COLO668 (cell line): ENCODE data around the gene CDC45.

ENCODE experiments used
- DNase-seq: peaks from one replicate; lab custom pipeline; 2025; ENCODE audit not compliant: unreplicated experiment; lab: John Stamatoyannopoulos, UW

The CDC45 gene

DNA sequence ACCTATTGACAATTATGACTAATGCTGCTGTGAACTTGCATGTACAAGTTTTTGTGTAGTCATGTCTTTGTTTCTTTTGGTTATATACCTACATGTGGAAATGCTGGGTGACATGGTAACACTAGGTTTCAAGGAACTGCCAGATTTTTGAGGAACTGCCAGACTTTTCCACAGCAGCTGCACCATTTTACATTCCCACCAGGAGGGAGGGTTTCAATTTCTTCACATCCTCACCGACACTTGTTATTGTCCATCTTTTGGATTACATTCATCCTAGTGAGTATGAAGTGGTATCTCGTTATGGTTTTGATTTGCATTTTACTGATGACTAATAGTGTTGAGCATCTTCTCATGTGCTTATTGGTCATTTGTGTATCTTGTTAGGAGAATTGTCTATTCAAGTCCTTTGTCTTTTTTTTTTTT is 31.2 kb downstream of the CDC45 start:
- no peak for DNase-seq

DNA sequence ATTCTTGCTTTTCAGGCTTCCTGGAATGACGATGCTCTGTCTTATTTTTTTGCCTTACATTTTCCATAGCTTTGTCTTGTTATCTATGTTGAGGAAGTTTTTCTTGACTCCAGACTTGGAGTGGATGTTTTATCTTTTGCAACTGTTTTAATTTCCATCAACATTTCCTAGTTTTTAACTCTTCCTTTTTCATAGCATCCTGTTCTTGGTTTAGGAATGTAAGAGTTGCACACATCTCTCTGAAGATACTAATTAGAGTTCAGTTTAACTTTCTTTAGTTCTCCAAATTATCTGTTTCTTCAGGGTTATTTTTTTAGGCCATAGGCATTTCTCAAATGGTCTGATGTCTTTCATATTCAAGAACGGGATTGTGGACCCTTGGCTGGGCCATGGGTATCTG is 34.1 kb downstream of the CDC45 start:
- no peak for DNase-seq

DNA sequence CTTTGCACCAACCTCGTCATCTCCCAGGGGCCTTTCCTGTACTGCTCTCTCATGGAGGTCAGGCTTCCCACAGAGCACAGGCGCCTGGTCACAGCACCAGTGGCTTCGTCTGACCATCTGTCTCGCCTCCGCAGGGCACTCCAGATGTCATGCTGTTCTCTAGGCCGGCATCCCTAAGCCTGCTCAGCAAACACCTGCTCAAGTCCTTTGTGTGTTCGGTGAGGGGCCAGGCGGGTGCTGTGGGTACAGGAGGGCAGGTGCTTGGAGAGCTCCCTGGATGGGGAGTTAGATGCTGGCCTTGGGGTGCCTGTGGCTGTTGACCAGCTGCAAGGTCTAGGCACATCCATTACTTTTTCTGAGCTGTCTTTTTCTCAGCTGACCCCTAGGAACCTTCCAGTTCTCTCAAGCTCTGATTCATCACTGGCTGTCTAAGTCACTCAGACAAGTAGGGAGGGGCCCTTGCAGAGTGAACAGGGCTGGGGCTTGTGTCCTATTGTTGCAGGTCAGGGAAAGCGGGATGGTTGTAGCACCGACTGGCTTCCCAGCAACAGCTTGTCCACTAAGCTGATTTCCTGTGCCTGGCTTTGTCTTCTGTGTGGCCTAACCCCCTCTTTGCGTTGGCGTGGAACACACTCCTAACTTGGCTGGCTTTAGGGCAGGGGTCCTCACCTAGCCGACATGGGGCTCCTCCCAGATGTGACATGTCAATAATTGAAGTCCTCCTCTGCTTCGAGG is 35.3 kb downstream of the CDC45 start:
- DNase-seq = peak; percentile 87

DNA sequence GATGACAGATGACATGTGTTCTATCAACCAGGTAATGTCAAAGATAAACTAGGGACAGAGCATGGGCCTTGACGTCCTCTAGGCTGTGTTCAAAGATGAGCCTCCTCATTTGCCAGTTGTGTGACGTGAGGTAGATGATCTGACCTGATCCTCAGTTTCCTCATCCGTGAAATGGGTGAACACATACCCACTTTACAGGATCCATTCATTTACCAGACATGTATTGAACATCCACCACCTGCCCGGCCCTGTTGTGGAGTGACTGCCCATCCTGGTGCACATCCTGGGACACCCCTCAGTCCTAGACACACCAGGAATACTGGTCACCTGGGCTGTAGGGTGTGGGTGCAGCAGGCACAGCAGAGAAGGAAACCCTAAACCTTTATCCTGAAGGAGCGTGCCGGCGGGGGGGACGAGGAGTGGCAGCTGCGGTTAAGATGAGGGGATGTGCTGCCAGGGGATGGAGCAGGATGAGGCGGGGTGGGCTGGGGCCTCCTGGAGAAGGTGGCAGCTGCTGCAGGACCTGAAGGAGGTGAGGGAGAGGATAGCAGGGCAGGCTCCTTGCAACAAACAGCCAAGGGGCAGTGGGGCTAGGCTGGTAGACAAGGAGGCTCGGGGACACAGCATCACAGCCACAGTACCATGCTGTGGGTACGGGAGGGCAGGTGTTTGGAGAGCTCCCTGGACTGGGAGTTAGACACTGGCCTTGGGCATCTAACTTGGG is 36.1 kb downstream of the CDC45 start:
- no peak for DNase-seq

DNA sequence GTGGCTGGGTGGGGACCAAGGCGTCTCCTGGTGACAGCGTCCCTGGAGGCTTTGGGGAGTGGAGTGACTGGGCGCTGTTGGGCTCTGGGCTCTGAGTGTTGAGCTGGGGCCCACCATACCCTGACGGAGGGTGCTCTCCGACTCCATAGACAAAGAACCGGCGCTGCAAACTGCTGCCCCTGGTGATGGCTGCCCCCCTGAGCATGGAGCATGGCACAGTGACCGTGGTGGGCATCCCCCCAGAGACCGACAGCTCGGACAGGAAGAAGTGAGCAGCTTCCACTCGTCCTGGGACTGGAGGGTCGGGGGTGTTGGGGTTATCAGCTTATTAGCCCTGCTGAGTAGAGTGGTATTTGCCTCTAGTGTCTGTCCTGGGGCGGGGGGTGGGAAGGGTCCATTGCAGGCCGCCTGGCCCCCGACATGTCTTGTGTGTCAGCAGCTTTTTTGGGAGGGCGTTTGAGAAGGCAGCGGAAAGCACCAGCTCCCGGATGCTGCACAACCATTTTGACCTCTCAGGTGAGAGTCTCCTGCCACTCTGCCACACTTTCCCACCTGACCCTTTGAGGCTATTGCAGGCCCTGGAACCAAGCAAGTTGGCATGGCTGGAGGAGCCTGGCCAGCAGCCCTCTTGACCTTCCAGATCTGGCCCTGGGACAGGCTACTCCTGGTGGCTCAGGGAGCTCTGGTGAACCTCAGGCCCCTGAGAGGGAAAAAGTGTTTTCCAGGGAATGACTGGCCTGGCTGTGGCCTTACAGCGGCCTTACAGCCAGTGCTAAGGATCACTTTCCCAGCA is 36.9 kb downstream of the CDC45 start:
- no peak for DNase-seq

DNA sequence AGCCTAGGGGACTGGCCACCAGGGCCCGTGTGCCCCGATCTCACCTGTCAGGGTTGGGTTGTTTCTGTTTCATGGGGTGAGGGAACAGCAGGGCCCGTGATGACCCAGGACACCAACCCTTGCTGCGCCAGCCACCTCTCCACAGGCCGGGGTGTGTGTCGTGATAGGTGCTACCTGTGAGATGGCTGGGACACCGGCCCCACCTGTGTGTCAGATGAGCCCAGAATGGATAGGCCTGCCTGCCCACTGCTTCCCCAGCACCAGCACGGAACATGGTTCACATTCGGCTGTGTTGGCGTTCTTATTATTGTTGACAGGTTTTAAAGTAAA is 37.4 kb downstream of the CDC45 start:
- no peak for DNase-seq

DNA sequence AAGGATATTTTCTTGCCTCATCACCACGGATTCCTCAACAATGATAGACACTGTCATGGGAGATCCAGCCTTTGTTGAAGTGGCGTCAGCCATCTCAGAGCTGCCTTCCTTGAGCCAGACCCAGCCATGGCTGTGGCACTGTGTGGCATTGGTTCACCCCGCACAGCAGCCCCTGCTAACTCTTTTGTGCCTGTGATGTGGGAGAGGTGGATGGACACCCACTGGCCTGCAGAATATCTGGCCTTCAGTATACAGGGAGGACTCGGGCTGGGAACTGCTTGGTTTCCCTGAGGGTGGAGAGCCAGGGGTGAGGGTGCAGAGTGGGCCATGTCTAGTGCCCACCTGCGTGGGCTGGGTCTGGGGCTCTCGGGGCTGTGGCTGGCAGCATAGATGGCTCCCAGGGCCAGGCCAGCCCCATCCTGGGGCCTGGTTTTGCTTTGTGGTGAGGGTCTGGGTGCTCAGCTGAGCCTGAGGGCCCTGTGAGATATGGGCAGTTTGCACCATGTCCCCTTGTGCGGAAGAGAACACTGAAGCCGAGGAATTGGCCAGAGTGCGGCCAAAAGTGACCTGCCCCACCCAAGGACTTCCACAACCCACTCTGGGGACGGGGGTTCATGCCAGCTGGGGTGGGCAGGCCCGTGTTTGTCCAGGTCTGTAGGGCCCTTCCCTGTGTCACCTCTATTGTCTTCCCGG is 38.3 kb downstream of the CDC45 start:
- no peak for DNase-seq

DNA sequence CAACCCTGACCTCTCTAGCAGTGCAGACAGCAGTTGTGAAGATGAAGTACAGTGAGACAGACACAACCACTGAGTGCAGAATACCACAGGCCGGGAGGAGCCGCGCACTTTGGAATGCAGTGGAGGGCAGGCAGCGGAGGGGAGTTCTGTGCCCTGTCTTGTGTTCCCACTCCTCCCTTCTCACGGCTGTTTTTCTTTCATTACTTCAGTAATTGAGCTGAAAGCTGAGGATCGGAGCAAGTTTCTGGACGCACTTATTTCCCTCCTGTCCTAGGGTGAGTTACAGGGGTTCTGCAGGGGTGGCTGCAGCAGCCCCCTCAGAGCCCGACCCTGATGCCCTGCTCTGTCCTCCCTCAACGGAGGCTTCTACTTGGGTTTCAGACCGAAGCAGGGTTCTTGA is 38.9 kb downstream of the CDC45 start:
- DNase-seq = no peak

DNA sequence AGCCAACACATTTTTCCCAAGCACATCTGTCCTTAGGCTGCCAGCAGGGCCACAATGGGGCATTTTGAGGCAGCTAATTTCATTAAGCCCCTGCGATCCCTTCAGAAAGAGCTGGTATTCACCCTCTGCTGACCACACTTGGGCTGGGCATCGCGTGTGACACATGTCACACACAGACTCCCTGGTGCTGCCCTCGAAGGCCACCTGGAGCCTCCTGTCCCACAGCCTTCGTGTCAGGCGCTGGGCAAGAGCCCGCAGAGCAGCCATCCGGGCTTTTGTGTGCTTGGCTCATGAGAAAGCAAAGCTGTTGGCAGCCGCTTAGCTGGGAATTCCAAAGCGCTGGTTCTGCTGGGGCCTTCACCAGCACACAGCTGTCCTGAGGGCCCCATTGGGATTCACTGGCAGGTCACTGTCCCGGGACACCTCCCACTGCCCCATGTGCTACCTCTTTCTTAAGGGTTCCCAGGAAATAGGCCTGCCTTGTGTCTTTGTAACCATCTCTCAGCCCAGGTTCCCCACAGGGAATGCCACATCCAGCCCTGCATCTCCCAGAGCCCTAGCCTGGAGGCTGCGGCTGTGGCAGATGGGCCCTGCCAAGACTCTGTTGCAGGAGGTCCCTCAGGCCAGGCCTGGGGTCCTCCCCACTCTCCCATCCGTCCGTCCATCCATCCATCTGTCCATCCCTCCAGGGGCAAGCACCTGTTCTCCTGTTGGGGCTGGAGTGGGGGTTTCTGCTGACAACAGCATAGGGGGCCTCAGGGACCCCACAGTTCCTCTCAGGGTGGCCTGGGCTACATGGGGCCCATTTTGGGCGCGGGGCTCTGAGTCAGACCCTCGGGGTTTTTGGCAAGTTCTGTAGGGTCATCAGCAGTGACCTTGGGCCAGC is 39.6 kb downstream of the CDC45 start:
- no peak for DNase-seq

DNA sequence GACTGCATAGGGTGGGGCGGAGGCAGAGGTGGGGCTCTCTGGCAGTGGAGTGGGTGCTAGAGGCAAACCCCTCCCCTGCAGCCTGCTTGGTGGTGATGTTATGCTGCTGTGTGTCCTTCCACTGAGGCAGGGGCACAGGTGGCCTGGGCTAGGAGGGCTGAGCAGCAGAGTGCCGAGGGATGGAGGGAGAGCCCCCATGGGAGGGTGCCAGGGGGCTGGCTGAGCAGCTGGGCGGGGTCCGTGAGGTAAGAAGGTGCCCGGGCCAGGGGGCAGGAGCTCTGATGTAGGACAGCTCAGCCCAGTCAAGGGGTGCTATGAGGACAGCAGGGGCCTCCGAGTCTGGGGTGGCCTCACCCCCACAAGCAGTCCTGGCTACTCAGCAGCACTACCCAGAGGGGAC is 40.3 kb downstream of the CDC45 start:
- DNase-seq = no peak

DNA sequence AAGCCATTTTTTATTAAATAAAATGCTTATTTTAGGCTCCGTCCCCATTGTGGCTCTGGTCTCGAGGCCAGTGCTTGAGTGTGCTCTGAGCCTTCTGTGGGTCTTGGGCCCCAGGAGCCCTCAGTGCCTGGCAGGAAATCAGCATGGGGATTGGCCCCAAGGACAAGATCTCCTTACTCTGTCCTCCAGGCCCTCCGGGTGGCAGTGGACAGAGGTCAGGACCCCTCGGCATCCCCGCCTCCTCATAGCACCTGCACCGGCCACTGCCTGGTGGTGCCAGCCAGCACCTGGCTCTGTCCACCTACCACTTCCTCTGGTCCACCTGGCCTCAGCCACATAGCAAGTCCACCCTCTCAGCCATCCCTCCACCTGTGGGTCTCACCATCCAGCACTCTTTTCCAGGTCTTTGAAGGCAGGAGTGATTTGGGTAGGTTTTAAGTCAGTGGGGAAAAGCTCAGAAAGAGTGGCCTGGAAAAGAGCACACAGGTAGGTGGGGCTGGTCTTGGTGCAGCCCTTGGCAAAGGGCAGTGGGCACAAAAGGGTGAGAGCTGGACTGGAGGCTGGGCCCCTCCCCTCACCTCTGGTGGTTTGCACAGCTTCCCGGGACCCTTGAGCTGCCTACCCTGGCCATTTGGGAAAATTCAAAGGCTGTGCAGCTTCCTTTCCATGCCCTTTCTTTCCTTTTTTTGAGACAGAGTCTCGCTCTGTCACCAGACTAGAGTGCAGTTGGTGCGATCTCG is 41.0 kb downstream of the CDC45 start:
- DNase-seq = no peak

DNA sequence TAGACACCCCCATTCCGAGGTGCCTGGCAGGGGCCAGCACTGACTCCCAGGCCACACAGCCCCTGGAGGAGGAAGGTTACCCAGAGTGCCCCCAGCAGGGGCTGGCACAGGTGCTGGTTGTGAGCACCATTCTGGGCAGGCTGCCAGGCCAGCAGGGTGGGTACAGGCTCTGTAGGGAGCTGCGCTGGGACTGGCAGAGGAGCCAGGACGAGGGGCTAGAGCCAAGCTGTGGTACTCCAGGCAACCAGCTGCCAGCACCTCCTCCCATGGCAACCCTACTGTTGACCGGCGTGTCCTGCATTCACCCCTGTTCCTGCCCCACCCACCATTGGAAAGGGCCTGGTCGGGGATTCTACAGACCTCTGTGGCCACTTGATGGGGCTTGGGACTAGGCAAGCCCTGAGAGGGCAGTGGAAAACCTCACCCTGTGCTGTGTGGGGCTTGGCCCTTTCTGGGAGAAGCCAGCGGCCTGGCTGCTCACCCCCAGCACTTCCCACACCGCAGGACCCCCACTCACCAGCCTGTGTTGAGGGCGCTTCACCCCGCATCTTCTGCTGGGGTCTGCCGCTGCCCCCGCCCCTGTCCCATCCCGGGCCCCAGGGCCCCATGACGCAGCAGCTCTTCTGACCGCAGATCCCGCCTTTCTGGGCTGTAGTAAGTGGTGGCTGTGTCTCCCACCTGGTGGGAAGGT is 42.6 kb downstream of the CDC45 start:
- DNase-seq = peak; percentile 61

DNA sequence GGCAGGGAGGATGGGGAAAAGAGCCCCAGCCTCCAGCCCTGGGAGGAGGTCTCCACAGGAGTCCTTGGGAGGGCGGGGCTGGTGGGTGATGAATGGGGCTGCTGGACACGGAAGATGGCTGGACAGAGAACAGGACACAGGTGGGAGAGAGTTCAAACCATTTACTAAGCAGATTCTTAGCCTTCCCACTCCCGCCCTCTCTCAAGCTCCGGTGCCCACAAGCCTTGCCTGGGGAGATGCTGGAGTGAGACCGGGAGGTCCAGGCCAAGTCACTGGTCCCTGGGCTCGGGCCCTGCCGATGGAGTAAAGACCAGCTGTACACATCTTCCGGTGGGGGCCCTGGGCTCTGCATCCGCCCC is 43.1 kb downstream of the CDC45 start:
- no peak for DNase-seq

DNA sequence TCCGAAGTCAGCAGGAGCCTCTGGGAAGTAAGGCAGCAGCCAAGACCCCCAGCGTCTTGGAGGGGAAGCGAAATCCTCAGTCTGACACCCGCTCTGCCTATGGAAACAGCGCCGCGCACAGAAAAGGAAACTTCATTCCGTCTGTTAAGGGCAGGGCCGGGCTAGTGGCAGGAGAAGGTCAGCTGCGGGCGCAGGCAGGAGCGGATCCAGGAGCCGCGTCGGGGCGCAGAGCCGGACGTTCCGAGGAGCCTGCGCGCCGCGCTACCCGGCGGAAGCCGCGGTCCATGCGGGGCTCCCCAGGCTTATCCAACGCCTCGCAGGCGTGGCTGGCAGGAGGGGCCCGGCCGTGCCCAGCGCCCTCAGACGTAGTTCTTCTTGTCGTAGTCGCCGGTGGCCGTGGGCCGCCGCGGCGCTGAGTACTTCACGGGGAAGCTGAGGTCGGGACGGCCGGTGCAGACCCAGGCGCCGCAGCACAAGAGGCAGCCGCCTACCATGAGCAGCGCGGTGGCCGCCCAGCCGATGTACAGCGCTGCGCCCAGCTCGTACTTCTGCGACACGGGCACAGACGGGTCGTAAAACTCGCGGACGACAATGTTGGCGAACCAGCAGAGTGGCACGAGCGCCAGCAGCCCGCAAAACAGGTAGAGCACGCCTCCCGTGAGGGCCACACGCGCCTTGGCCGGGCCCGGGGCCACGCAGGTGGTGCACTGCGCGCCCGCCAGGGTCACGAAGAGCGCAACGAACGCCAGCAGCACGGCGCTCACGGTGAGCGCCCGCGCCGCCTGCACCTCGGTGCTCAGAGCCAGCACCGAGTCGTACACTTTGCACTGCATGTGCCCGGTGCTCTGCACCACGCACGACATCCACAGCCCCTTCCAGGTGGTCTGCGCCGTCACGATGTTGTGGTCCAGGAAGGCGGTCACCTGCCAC is 43.8 kb downstream of the CDC45 start:
- peak; percentile 43 for DNase-seq

DNA sequence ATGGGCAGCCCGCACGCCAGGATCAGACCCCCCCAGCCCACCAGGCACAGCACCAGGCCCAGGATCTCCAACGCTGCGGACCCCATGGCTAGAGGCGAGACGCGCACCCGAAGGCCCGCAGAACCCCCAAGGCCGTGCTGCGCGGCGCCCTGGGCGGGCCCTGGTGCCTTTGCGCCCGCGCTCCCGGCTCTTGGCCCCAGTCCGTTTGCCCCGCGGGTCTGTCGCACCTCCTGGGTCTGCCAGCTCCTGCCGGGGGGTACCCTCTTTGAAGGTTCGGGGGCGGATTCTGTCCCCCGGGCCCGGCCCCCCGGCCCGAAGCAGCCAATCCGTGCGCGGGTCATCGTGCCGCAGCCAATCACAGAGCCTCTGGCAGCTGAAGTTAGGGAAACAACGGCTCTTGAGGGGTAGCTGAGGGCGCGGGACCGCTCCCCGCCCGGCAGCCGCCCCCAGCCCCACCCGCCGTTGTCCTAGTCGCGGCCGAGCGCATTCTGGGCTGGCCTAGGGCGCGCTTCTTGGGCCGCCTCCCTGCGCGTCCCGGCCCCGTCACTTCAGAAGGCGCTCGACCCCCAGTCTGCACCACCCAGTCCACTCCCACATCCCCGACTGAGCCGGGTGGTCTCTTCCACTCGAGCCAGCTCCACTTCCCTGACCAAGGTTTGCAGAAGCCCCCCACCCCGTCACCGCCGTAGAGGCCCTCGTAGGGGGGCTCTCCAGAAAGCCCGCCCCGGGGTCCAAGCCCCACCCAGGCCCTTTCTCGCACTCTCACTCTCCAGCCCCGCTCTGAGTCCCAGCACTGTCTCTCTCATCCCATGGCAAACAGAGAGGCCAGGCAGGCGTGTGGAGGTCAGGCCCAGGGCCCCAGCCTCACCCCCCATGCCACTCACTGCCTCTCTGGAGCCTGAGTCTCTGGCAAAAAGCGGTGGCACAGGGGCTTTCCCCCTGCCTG is 44.7 kb downstream of the CDC45 start, which contains the start of gene CLDN5:
CLDN5 (minus strand) TSS at position 241 of the 946 bp plus-strand sequence; CDS start at position 86, 155 bp downstream.
- DNase-seq = peak; percentile 19

DNA sequence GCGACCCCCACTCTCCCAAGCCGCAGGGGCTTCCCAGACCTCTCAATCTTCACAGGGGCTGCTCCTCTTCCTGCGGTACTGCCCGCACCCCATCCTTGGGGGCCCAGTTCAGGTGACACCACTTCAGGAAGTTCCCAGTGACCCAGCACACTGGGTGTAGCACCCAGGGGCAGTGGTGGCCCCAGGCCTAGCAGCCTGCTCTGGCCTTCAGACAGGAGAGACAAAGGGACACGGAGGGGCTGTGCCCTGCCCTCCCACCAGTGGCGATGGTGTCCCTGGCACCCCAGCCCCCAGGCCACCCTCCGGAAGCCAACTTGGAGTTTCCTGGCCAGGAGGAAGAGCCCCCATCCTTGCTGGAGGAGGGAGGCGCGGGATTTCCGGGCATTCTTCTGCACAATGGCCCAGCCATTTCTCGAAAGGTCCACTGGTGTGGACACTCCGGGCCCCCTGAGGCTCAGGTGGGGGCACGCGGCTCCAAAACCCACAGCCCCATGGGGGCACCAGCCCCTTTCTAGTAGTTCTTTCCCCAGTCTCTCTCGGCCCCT is 45.5 kb downstream of the CDC45 start:
- DNase-seq = no peak

DNA sequence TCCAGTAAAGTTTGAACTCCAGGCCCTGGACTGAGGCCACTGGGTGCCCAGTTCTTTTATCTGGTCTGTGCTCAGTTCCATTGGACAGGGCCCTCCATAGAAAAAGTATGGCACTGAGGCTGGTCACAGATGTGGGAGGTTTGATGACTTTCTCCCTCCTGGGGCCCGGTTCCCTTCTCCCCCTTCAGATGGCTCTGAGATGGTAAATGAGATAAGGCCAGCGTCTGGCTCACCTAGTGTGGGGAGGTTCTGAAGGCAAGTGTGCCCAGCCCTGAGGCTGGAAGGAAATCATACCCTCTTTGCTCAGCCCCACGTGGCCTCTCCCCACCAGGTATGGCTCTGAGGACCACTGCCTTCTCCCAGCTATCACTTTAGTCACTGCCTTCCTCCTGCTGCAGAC is 45.9 kb downstream of the CDC45 start:
- DNase-seq = no peak
